GM19025 (cell line): ENCODE measurements around the gene KRT5.

Experiments
- ATAC-seq: cut with Tn5 transposase; IDR thresholded peaks from one replicate; pipeline ENCODE4 v1.9.1; 2021; ENCODE audit warnings: mild to moderate bottlenecking, low read depth, moderate library complexity; ENCODE audit not compliant: unreplicated experiment

KRT5 gene

GRCh38 chr12:52539083-52539820 lies 19.1 kb upstream of the KRT5 start:
- no peak for ATAC-seq

- no peak for ATAC-seq
These were observed 16.9 kb upstream of the KRT5 start for GRCh38 chr12:52537101-52537500.

GRCh38 chr12:52535574-52535973 lies 15.4 kb upstream of the KRT5 start:
- ATAC-seq, result no peak

GRCh38 chr12:52534482-52534881 lies 14.3 kb upstream of the KRT5 start:
- no peak for ATAC-seq

- ATAC-seq, result no peak
These were observed 13.7 kb upstream of the KRT5 start for GRCh38 chr12:52533686-52534470.

GRCh38 chr12:52532636-52533035 lies 12.4 kb upstream of the KRT5 start:
- no peak for ATAC-seq

GRCh38 chr12:52531566-52532300 lies 11.5 kb upstream of the KRT5 start:
- no peak for ATAC-seq

- no peak for ATAC-seq
These were observed 10.7 kb upstream of the KRT5 start for GRCh38 chr12:52530905-52531304.

- ATAC-seq, result no peak
These were observed 10.2 kb upstream of the KRT5 start for GRCh38 chr12:52530366-52530765.

- ATAC-seq, result no peak
These were observed 9.7 kb upstream of the KRT5 start for GRCh38 chr12:52529846-52530245.

GRCh38 chr12:52529417-52529816 lies 9.2 kb upstream of the KRT5 start:
- no peak for ATAC-seq

- ATAC-seq, result no peak
These were observed 8.5 kb upstream of the KRT5 start for GRCh38 chr12:52528641-52529143.

GRCh38 chr12:52527121-52527800 lies 7.1 kb upstream of the KRT5 start:
- no peak for ATAC-seq

GRCh38 chr12:52526511-52526951 lies 6.3 kb upstream of the KRT5 start:
- ATAC-seq, result no peak

GRCh38 chr12:52525661-52526499 lies 5.7 kb upstream of the KRT5 start:
- ATAC-seq, result no peak

- no peak for ATAC-seq
These were observed 4.9 kb upstream of the KRT5 start for GRCh38 chr12:52524898-52525591.

GRCh38 chr12:52524241-52524897 lies 4.2 kb upstream of the KRT5 start:
- ATAC-seq, result no peak

- no peak for ATAC-seq
These were observed 3.6 kb upstream of the KRT5 start for GRCh38 chr12:52523824-52524223.
